HG03565 (cell line): ENCODE data around the gene MFSD2A.
"Not testable (repeated sequence)": the region's sequence is repeated elsewhere in the genome, so short reads cannot be mapped to it uniquely, and the experiment has no call there.

Source experiments
- ATAC-seq: cut with Tn5 transposase; IDR thresholded peaks from one replicate; pipeline ENCODE4 v1.9.1; 2021; ENCODE audit warnings: mild to moderate bottlenecking, moderate library complexity; ENCODE audit not compliant: unreplicated experiment

Gene MFSD2A

DNA sequence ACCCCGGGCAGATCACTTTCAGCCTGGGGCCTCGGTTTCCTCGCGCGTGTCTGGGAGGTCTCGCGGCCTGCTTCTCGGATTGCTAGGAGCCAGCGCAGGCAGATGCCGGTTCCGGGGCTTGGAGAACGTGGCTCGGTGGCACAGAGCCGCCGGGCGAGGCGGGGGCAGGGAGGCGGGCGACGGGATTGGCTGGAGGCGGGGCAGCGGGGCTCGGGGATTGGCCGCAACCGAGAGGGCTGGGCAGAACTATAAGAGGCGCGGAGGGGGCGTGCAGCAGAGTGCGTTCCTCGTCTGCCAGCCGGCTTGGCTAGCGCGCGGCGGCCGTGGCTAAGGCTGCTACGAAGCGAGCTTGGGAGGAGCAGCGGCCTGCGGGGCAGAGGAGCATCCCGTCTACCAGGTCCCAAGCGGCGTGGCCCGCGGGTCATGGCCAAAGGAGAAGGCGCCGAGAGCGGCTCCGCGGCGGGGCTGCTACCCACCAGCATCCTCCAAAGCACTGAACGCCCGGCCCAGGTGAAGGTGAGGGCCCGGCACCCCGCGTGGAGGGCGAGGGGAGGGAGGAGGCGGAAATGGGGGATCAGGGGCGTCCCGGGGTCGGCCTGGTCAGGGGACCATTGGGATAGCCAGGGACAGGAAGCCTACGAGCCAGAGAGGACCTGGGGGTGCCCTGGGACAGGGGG lies at the start of gene MFSD2A:
MFSD2A (plus strand) TSS at position 276 of the 677 bp plus-strand sequence; CDS start at position 424, 148 bp downstream.
- ATAC-seq = peak; percentile 50

DNA sequence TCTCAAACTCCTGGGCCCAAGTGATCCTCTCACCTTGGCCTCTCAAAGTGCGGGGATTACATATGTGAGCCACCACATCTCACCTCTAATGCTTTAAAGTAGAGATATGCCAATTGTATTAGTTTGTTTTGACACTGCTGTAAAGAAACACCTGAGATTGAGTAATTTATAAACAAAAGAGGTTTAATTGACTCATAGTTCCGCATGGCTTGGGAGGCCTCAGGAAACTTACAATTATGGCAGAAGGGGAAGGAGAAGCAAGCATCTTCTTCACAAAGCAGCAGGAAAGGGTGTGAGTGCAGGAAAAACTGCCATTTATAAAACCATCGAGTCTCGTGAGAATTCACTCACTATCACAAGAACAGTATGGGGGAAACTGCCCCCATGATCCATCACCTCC lies 49.8 kb upstream of the MFSD2A start:
- no peak for ATAC-seq

DNA sequence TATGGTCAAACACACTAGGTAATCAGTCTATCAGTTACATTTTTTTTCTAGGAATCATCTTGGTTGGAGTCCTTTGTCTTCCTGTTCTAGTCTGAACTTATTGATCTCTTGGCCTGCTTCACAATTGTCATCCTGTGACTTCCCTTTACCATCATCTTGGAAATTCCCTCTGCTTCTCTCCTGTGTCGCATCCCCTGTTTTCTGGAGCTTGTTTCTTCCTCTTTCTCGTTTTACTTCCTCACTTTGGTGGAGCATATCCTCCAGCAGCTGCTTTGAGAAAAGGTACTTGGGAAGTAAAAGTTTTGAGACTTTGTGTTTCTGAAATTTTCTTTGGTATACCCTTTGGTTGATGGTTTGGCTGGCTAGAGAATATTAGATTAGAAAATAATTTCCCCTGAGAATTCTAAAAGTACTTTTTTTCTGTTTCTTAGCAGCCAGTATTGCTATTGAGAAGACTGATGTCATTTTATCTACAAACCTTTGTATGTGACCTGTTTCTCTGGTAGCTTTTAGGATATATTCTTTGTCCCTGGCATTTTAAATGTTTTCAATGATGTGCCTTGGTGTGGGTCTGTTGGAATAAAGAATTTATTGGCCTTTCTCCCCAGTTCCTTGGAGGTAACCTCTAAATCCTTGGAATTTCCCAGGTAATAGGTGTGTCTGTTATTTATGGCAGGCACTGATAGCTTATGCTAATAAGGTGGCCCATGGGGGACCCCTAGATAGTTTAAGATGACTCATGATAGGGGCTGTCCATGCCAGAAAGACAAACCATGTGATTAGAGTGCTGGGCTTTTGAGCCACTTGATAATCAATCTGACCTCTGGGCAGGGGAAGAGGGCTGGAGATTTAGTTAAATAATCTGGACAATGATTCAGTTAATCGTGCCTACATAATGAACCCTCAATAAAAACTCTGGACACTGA lies 47.2 kb upstream of the MFSD2A start:
- ATAC-seq = no peak

DNA sequence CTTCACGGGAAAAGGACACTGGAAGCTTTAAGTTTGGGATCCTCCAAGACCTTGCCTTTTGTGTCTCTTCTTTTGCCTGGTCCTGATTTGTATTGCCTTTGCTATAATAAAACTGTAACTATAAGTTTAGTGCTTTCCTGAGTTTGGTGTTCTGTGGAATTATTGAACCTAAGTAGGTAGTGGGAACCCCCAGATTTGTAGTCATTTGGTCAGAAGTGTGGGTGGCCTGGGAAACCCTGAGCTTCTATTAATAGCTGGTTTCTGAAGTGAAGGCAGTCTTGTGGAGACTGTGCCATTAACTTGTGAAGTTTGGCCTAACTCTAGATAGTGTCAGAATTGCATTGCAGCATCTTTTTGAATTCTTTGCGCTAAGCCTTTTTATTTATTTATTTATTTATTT lies 46.4 kb upstream of the MFSD2A start:
- ATAC-seq = no peak

DNA sequence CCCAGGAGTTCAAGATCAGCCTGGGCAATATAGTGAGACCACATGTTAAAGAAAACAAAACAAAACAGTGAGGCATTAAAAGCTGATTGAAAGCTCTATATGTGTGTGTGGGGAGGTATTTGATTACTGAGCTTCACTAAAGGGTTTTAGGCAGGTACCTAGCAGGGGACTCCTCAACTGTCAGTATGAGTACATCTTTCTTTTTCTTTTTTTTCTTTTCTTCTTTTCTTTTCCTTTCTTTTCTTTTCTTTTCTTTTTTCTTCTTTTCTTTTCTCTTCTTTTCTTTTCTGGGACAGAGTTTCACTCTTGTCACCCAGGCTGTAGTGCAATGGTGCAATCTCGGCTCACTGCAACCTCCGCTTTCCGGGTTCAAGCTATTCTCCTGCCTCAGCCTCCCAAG lies 44.7 kb upstream of the MFSD2A start:
- no peak for ATAC-seq

DNA sequence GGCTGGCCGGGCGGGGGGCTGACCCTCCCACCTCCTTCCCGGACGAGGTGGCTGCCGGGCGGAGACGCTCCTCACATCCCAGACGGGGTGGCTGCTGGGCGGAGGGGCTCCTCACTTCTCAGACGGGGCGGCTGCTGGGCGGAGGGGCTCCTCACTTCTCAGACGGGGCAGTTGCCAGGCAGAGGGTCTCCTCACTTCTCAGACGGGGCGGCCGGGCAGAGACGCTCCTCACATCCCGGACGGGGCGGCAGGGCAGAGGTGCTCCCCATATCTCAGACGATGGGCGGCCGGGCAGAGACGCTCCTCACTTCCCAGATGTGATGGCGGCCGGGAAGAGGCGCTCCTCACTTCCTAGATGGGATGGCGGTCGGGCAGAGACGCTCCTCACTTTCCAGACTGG lies 41.8 kb upstream of the MFSD2A start:
- not testable (repeated sequence) for ATAC-seq

DNA sequence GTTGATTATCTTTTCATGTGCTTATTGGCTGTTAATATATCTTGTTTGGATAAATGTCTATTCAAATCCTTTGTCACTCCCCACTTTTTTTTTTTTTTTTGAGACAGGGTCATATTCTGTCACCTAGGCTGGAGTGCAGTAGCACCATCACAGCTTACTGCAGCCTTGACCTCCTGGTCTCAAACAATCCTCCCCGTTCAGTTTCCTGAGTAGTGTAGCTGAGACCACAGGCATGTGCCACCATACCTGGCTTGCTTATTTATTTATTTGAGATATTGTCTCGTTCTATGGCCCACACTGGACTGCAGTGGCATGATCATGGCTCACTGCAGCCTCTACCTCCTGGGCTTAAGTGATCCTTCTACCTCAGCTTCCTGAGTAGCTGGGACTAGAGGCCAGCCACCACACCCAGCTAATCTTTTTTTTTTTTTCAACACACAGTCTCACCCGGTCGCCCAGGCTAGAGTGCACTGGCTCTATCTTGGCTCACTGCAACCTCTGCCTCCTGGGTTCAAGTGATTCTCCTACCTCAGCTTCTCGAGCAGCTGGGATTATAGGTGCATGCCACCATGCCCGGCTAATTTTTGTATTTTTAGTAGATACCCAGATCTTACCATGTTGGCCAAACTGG lies 39.3 kb upstream of the MFSD2A start:
- ATAC-seq = no peak

DNA sequence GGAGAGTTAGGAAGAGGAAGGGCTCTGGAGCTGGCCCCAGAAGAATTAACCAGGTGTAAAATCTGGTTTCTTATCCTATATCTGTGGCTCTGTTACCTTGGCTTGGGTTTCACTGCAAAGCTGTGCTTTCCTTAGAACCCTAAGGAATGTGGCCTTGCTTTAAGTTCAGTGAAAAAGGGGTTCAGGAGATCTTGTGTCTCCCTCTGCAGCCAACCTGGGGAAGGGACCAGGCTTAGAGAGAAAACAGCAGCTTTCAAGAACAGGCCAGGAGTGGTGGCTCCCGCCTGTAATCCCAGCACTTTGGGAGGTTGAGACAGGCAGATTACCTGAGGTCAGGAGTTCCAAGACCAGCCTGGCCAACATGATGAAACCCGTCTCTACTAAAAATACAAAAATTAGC lies 37.1 kb upstream of the MFSD2A start:
- ATAC-seq = no peak

DNA sequence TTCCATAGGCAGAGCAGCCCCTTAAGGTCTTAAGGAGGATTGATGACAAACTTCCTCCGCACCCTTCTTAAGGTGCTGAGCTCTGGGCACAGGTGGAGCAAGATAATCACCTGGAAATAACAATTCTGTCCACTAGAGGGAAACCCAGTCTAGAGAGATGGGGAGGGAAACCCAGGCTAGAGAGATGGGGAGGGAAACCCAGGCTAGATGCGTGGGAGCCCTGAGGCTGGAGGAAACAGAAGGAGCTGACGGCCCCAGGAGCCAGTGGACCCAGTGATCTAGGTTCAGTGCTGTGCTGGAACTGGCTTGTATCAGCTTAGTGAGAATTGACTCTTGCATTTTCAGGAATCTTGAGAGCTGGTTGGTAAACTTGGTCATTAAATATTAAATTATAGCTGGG lies 35.4 kb upstream of the MFSD2A start:
- no peak for ATAC-seq

DNA sequence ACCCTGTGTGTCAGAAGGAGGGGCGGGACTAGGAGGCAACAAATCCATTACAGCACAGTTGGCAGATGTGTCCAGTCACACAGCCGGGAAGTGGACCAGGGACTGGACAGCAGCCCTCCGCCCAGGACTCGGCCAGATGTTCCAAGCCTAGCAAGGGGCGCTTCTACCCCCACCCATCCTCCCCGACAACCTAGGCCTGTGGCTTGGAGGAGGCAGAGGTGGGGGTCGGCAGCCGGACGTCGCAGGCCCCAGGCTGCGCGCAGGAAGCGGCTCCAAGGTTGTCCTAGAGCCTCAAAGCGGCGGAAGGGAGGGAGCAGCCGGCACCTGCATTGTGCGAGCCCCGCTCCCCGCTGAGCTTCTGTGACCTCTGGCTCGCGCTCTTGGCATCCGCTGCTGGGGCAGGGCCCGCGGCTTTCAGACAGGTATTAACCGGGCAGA lies 32.7 kb upstream of the MFSD2A start:
- no peak for ATAC-seq

DNA sequence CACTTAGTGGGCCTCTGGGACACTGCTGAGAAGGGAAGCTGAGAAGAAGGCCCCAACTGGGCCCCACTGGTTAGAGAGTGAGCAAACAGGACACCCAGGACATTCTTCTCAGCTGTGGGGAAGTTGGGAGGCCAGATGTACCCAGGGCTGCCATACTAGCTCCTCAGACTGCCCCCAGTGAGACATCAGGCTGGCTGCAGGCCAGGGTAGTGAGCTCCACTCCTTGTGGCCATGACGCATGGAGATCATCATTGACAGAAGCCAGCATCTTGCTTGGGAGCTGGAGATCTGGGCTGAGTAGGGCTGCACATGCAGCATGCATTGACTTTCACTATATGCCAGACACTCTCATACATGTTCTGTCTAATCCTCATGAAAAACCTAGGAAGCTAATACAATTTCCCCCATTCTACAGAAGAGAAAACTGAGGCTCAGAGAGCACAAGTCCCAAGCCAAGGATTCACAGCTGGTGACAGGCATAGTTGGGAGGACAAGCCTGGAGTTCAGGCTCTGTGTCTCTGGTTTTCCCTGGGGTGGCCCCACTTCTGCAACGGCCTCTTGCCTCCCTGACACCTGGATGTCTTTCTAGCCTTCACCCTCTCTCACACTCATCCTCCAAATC lies 29.1 kb upstream of the MFSD2A start:
- ATAC-seq = no peak

DNA sequence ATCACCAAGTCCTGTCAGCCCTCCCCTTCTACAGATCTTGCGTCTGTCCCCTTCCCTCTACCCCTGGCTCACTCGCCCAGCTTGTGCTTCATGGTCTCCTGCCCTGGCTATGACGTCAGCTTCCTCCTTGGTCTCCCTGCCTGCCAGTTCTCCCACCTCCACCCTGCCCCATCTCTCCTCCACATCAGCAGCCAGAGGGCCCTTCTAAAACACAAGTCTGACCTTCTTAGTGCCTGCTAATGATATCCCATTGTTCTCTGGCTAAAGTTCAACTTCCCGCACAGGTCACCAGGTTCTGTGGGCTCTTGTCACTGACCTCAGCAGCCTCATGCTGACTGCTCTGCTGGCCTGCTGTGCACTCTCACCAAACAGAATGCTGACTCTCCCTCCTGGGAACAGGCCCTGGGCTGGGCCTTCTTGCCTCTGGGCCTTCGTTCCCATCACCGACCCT lies 28.6 kb upstream of the MFSD2A start:
- ATAC-seq = no peak

DNA sequence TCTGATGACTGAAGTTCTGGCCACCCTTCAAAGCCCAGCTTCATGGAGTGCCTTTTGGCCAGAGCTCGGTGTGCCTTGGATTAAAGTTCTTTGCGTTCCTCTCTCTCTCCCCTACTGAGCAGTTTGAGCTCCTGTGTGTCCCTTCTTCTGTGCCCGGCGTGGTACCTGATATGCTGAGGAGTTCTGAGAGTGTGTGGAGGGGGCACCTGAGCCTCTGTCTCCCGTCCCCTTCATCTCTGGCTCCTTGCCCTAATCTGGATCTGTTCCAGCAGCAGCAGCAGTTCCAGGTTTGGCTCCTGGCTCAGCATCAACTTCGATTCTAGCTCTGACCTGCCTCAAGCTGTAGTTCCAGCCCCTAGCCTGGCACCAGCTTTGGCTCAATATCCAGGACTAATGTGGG lies 28.1 kb upstream of the MFSD2A start:
- ATAC-seq = no peak

DNA sequence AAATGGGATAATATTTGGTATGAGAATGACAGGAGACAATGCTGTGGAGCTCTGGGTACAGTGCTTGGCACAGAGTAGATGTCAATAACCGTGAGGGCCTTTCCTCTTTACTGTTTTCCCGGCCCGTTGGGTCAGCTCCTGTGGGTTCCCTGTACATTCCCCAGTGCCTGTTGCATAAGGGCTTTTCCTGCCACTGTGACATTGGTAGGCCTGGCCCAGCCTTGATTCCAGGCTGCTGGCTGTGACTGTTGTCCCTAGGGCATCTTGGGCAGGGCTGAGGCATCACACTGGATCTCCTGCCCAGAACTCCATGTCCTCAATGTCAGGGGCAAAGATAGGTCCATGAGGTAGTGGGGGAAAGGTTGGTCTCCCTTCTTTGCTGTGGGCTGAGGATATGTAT lies 27.4 kb upstream of the MFSD2A start:
- ATAC-seq = no peak

DNA sequence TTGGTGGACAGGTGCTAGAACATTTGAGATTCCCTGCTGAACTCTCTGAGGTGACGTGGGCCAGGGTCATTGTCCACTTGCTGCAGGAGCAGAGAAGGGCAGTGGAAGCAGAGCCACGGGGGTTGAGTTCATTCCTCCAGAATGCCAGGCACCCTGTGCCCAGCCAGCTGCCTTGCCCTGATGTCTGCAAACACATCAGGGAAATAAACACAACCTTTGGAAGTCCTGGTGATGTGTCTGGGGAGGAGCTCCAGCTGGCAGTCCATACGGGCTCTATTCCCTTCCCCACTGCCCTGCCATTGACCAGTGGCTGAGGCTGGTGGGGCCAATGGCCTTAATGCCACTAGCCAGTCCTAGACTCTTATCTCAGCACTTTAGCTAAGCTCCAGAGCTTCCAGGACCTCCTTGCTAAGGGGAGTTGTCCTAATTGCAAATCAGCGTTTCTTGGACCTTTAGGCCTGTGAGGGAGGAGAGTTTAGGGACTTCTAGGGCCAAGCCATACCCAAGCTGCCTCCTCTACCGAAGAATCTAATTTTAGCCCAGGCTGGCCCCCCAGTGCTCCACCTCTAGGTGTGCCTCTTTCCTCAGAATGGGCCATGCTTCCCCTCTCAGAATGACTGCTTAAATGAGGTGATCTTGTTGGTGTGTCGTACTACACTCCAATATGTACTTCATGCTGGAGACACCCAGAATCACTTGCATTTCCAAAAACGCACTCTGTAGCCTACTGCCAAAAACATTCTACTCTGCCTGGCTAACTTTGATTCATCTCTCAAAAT lies 25.9 kb upstream of the MFSD2A start:
- ATAC-seq = no peak

DNA sequence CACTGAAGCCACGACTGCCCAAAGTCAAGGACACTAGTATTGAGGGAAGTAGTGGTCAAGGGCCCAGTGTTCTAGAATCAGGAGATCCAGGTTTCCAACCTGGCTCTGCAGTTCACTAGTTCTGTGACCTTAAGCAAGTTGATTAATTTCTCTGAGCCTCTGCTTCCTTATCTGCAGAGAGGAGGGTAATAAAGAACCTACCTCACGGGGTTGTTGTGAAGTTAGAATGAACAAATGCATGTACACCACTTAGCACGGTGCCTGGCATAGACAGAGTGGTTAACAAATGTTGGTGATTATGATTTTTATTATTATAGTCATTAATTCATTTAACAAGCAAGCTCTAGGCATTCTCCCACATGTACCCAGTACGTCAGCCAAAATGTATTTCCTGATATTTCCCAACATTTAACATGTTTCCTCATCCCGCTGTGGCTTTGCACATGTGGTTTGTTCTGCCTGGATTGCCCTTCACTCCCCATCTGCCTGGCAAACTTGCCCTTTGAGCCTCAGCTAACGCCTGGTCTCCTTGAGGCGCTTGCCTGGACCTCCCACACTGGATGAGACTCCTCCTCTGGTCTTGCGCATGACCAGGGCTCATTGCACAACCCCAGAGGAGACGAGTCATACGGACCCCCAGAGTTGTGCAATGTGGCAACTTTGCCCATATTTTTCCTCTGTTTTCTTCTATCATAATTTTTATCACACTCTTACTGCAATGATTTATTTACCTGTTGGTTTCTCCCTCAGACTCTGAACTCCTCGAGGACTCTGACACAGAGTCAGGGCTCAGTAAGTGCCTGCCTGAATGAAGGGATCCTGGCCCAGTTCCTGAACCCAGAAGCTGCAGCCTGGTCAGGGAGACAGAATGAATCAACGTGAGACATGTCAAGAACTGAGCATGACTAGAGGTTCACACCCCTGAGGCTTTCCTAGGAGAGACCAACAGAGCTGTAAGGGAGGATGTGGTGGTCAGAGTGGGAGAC lies 20.7 kb upstream of the MFSD2A start:
- ATAC-seq = no peak

DNA sequence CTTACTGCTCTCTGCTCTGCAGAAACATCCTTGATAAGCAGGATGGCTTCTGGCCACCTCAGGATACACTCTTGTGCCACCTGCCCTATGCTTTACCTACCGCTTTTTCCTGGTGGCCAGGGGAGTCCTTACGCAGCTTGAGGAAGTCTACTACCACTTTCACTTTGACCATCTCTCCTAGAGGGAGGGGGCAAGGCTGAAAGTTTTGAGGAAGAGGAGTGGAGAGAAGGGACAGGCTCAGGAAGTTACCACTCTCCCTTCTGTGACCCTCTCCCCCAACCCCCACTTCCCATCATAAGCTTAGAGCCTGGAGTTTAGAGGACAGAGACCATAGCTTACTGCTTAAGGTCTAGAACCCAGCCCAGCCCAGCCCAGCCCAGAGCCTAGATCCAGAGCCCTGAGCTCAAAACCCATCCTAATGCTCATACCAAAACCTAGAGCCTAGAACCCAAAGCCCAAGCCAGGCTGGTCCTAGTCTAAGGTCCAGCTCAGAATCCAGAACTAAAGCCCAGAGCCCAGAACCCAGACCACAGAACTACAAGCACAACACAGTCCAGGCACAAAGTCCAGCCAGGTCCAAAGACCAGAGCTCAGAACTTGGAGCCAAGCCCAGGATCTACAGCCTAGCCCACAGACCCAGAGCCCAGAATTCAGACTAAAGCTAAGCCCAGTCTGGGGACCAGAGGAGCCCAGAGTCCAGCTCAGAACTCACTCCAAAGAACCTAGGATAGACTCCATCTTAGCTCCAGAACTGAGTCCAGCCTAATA lies 18.0 kb upstream of the MFSD2A start:
- ATAC-seq = no peak

DNA sequence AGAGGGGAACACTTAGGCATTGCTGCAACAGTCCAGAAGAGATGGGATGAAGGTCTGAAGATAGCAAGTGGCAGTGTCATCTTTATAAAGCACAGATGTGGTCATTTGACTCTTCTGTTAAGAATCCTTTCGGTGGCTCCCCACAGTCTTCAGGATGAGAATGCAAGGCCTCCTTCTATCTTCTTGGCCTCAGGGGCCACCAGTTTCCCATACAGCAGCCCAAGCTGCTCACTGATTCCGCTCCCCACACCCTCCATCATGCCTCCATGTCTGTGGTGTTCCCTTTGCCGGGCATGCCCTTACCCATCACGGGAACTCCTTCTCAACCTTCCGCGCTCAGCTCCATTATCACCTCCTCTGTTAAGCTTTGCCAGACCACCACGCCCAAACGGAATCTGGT lies 16.1 kb upstream of the MFSD2A start:
- ATAC-seq = no peak
